OCI-LY7 (cell line): ENCODE measurements around the gene PIGM. TPM values are rescaled to one million over a fixed set of nuclear protein-coding genes. Genes with fewer than 3 reads are reported as not detected.

Source experiments
- BruUV-seq: library from RNA; stranded (reverse); fragments of 400-500 nt; replicated peaks from 2 replicates; lab custom pipeline; 2021; lab: Mats Ljungman, UMichigan
- CTCF ChIA-PET: fragments of 300-600 bp; sonication (Branson Sonifier 250); formaldehyde crosslinking; loops from one replicate; lab custom pipeline; 2022; ENCODE audit warnings: antibody characterized with exemption; ENCODE audit not compliant: unreplicated experiment; lab: Charles Lee
- POLR2A ChIA-PET: fragments of 300-600 bp; sonication (Branson Sonifier 250); formaldehyde crosslinking; loops from one replicate; lab custom pipeline; 2022; ENCODE audit warnings: antibody characterized with exemption; lab: Charles Lee
- DNase-seq: peaks from one replicate; pipeline ENCODE4 v3.0.0-alpha.2; 2015; ENCODE audit warnings: low spot score
- H2AFZ ChIP-seq: fragments of 200-600 bp; sonication (generic), shearing (Covaris generic); 2 replicates; pipeline ENCODE4 v1.6.1; 2014; ENCODE audit warnings: mild to moderate bottlenecking, antibody characterized with exemption, low read length, moderate library complexity
- H3K27ac ChIP-seq: fragments of 200-600 bp; sonication (generic); 2 replicates; pipeline ENCODE4 v1.5.1; 2014; ENCODE audit warnings: mixed run types, low read depth, mild to moderate bottlenecking, moderate library complexity, low read length, inconsistent platforms; ENCODE audit not compliant: poor library complexity, severe bottlenecking
- H3K36me3 ChIP-seq: fragments of 200-600 bp; sonication (generic); 2 replicates; pipeline ENCODE4 v1.6.1; 2014; ENCODE audit warnings: mild to moderate bottlenecking, antibody characterized with exemption, low read length, moderate library complexity, mixed read lengths; ENCODE audit not compliant: insufficient read depth
- H3K4me1 ChIP-seq: fragments of 200-600 bp; sonication (generic); 2 replicates; pipeline ENCODE4 v1.5.1; 2014; ENCODE audit warnings: mild to moderate bottlenecking, low read length; ENCODE audit not compliant: insufficient read depth, poor library complexity, severe bottlenecking
- H3K4me2 ChIP-seq: fragments of 200-600 bp; sonication (generic); 2 replicates; pipeline ENCODE4 v1.6.1; 2014; ENCODE audit warnings: mild to moderate bottlenecking, low read length
- H3K4me3 ChIP-seq: fragments of 200-600 bp; sonication (generic); 2 replicates; pipeline ENCODE4 v1.5.1; 2014; ENCODE audit warnings: mild to moderate bottlenecking, low read depth, low read length; ENCODE audit not compliant: poor library complexity, severe bottlenecking
- H3K79me2 ChIP-seq: fragments of 200-600 bp; sonication (generic); 2 replicates; pipeline ENCODE4 v1.6.1; 2016; ENCODE audit warnings: low read depth, mild to moderate bottlenecking, low read length, moderate library complexity, mixed read lengths; ENCODE audit not compliant: insufficient read depth
- H3K9me2 ChIP-seq: fragments of 200-600 bp; sonication (generic); 2 replicates; pipeline ENCODE4 v1.6.1; 2016; ENCODE audit warnings: mild to moderate bottlenecking, low read length, mixed read lengths; ENCODE audit not compliant: insufficient read depth
- H3K9me3 ChIP-seq: fragments of 200-600 bp; sonication (generic); 2 replicates; pipeline ENCODE4 v1.6.1; 2014; ENCODE audit warnings: mild to moderate bottlenecking, mixed run types, low read length, mixed read lengths
- H4K20me1 ChIP-seq: fragments of 200-600 bp; sonication (generic); 2 replicates; pipeline ENCODE4 v1.6.1; 2014; ENCODE audit warnings: mild to moderate bottlenecking, antibody characterized with exemption, low read length, moderate library complexity, mixed read lengths; ENCODE audit not compliant: insufficient read depth
- CTCF ChIP-seq: fragments of 200-600 bp; sonication (generic); conservative IDR thresholded peaks from 2 replicates; pipeline ENCODE4 v1.5.1; 2014; ENCODE audit warnings: mild to moderate bottlenecking, antibody characterized with exemption, low read length, moderate library complexity, mixed read lengths
- EZH2phosphoT487 ChIP-seq: fragments of 200-600 bp; sonication (generic); IDR thresholded peaks from 2 replicates; pipeline ENCODE4 v1.6.1; 2018; ENCODE audit warnings: low read depth, borderline replicate concordance, mild to moderate bottlenecking, mixed run types, antibody characterized with exemption, low read length, moderate library complexity, mixed read lengths
- intact Hi-C: fragments of 100-400 bp; cut with micrococcal nuclease; formaldehyde crosslinking; loops from one replicate; pipeline ENCODE4 v1.10.0; 2022; ENCODE audit not compliant: unreplicated experiment
- total RNA-seq, 2 experiments: library from RNA; depleted of rRNA in 1 of 2; stranded (reverse); fragments of >200 nt in 1 of 2; shearing (Covaris generic) in 1 of 2; gene quantifications; 2 replicates each; pipeline ENCODE4 v1.2.3, GENCODE V29; 2014 to 2022

The PIGM gene
- total RNA-seq, 2 experiments from 2014 or later: 4.2 to 5.1 TPM

- ChIA-PET CTCF (no interaction called here), POLR2A (interaction anchor here (0.5 to 1.1 kb wide), 3 partner anchors 10 to 127 kb away, joined by 3 read pairs; no protein-coding TSS in a partner anchor)
- TF ChIP-seq EZH2phosphoT487 (no peak), CTCF (no peak)
- BruUV-seq: no TSS peak
- Histone ChIP-seq H3K36me3 (no peaks in the 10 kb centered on the region), H3K9me3 (no peaks in the 10 kb centered on the region), H4K20me1 (no peaks in the 10 kb centered on the region), H3K27ac (no peak overlapping the region), H3K4me1 (no peaks in the 10 kb centered on the region), H3K4me3 (no peak overlapping the region), H3K9me2 (no peaks in the 10 kb centered on the region), H2AFZ (no peak overlapping the region), H3K4me2 (no peak overlapping the region), H3K79me2 (no peaks in the 10 kb centered on the region)
- intact Hi-C loops: no loop called here
- no peak for DNase-seq
These were observed 39.6 kb downstream of the PIGM start for GRCh38 chr1:159992161-159992560.

- Histone ChIP-seq H4K20me1 (no peaks in the 10 kb centered on the region), H3K4me2 (no peak overlapping the region), H3K27ac (no peak overlapping the region), H3K36me3 (no peaks in the 10 kb centered on the region), H3K9me2 (no peaks in the 10 kb centered on the region), H3K4me3 (no peak overlapping the region), H3K79me2 (no peaks in the 10 kb centered on the region), H2AFZ (peak overlapping the region; percentile 17; the same call in 1 of the 2 replicates), H3K9me3 (no peaks in the 10 kb centered on the region), H3K4me1 (no peaks in the 10 kb centered on the region)
- POLR2A ChIA-PET: interaction anchor here (0.7 to 1.1 kb wide), 2 partner anchors 10 to 127 kb away, joined by 3 read pairs; no protein-coding TSS in a partner anchor
- peak; percentile 8 for DNase-seq
- BruUV-seq: no TSS peak
- CTCF ChIA-PET: no interaction called here
- TF ChIP-seq EZH2phosphoT487: no peak
- TF ChIP-seq CTCF: no peak
- intact Hi-C loops: no loop called here
These were observed 40.3 kb downstream of the PIGM start for GRCh38 chr1:159991513-159991912.

GRCh38 chr1:159990005-159990404 lies 41.8 kb downstream of the PIGM start:
- Histone ChIP-seq H2AFZ (no peak overlapping the region), H3K4me2 (no peak overlapping the region), H3K79me2 (no peaks in the 10 kb centered on the region), H3K36me3 (no peaks in the 10 kb centered on the region), H3K4me1 (no peaks in the 10 kb centered on the region), H3K9me2 (no peaks in the 10 kb centered on the region), H3K27ac (no peak overlapping the region), H3K4me3 (no peak overlapping the region), H3K9me3 (no peaks in the 10 kb centered on the region), H4K20me1 (no peaks in the 10 kb centered on the region)
- no peak for DNase-seq
- no peak for TF ChIP-seq EZH2phosphoT487
- no peak for TF ChIP-seq CTCF
- intact Hi-C loops: no loop called here
- CTCF ChIA-PET: no interaction called here
- BruUV-seq: no TSS peak
- POLR2A ChIA-PET: no interaction called here
